Measurements from ENCODE around the gene PLPP4.

DNA sequence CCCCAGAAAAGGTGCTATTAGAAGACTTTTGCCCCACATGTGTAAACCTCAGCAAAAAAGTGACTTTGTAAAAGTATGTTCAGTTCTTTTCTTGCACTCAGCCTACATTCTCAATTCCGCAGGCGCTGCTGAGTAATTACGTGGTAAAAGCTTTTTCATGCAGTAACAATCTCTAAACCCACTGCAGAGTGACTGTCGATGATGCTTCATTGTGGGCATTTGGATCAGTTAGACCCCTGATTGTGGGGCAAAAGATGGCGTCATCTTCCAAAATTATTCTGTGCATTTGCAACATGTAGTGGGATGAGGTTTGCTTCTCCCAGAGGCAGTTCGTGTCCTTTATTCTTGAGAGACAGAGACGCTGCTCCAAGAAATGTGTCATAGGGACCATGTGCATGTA is 85.6 kb downstream of the PLPP4 start:
- TF ChIP-seq, protein P1, sequence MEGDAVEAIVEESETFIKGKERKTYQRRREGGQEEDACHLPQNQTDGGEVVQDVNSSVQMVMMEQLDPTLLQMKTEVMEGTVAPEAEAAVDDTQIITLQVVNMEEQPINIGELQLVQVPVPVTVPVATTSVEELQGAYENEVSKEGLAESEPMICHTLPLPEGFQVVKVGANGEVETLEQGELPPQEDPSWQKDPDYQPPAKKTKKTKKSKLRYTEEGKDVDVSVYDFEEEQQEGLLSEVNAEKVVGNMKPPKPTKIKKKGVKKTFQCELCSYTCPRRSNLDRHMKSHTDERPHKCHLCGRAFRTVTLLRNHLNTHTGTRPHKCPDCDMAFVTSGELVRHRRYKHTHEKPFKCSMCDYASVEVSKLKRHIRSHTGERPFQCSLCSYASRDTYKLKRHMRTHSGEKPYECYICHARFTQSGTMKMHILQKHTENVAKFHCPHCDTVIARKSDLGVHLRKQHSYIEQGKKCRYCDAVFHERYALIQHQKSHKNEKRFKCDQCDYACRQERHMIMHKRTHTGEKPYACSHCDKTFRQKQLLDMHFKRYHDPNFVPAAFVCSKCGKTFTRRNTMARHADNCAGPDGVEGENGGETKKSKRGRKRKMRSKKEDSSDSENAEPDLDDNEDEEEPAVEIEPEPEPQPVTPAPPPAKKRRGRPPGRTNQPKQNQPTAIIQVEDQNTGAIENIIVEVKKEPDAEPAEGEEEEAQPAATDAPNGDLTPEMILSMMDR (IDR thresholded peaks at IDR 0.05 in 8 of 11, conservative IDR thresholded peaks at IDR 0.05 in 3 of 11) = no peak
- no peak for TF ChIP-seq POLR2A (IDR thresholded peaks at IDR 0.05)
- no peak for TF ChIP-seq POLR2AphosphoS5 (IDR thresholded peaks at IDR 0.05)
